Panc1 (cell line): ENCODE results near the gene TUBGCP3. TPM values are rescaled to one million over a fixed set of nuclear protein-coding genes. Genes with fewer than 3 reads are reported as not detected.

Experiments
- ATAC-seq: fragments of 200-7000 bp; cut with Tn5 transposase; 2 replicates; pipeline ENCODE4 v1.9.1; 2020; ENCODE audit warnings: mild to moderate bottlenecking, moderate library complexity
- BruUV-seq: library from RNA; stranded (reverse); fragments of 400-500 nt; replicated peaks from 2 replicates; lab custom pipeline; 2021; lab: Mats Ljungman, UMichigan
- CTCF ChIA-PET: fragments of 300-600 bp; sonication (Branson Sonifier 250); formaldehyde crosslinking; loops from one replicate; lab custom pipeline; 2022; ENCODE audit warnings: antibody characterized with exemption; lab: Charles Lee
- POLR2A ChIA-PET: fragments of 300-600 bp; sonication (Branson Sonifier 250); formaldehyde crosslinking; loops from one replicate; lab custom pipeline; 2022; ENCODE audit warnings: antibody characterized with exemption; lab: Charles Lee
- DNase-seq: peaks from one replicate; pipeline ENCODE4 v3.0.0-alpha.2; 2010; ENCODE audit warnings: low read depth, low spot score
- H3K27ac ChIP-seq: 2 replicates; pipeline ENCODE4 v1.5.1; 2011; ENCODE audit warnings: mild to moderate bottlenecking, low read length, inconsistent platforms
- H3K27me3 ChIP-seq: fragments of 200-500 bp; sonication (Bioruptor generic); 2 replicates; pipeline ENCODE4 v1.6.0; 2014; ENCODE audit warnings: low read length, inconsistent platforms; ENCODE audit not compliant: control insufficient read depth, insufficient read depth
- H3K36me3 ChIP-seq: fragments of 200-500 bp; sonication (Bioruptor generic); 2 replicates; pipeline ENCODE4 v1.5.1; 2014; ENCODE audit warnings: inconsistent platforms, mild to moderate bottlenecking, low read length, moderate library complexity; ENCODE audit not compliant: control insufficient read depth, insufficient read depth
- H3K4me1 ChIP-seq: 2 replicates; pipeline ENCODE4 v1.5.1; 2011; ENCODE audit warnings: inconsistent platforms, mild to moderate bottlenecking, low read length, moderate library complexity; ENCODE audit not compliant: control insufficient read depth, insufficient read depth
- H3K4me3 ChIP-seq, 2 experiments: 2 replicates each; pipeline ENCODE4 v1.5.1; 2011 to 2012; ENCODE audit warnings: low read depth in 2 of 2, low read length in 2 of 2, mild to moderate bottlenecking in 2 of 2, inconsistent platforms in 1 of 2, moderate library complexity in 1 of 2
- H3K9me3 ChIP-seq: fragments of 200-500 bp; sonication (Bioruptor generic); 2 replicates; pipeline ENCODE4 v1.5.1; 2014; ENCODE audit warnings: low read depth, mild to moderate bottlenecking, inconsistent platforms, low read length, moderate library complexity; ENCODE audit not compliant: control insufficient read depth, insufficient read depth
- CTCF ChIP-seq: fragments of 450-650 bp; IDR thresholded peaks from 2 replicates; pipeline ENCODE4 v1.5.1; 2017; ENCODE audit warnings: mild to moderate bottlenecking
- POLR2AphosphoS5 ChIP-seq: IDR thresholded peaks from 2 replicates; pipeline ENCODE4 v1.6.1; 2012; ENCODE audit warnings: mild to moderate bottlenecking, low read depth, low read length, moderate library complexity
- REST ChIP-seq, 2 experiments: IDR thresholded peaks; 2 replicates each; pipeline ENCODE4 v1.6.1; 2011 to 2012; ENCODE audit warnings: low read depth in 2 of 2, control low read depth in 1 of 2, low read length in 1 of 2, mild to moderate bottlenecking in 1 of 2, moderate library complexity in 1 of 2; ENCODE audit not compliant: insufficient read depth in 1 of 2
- SIN3A ChIP-seq: IDR thresholded peaks from 2 replicates; pipeline ENCODE4 v1.6.1; 2012; ENCODE audit warnings: low read depth, mild to moderate bottlenecking, low read length, moderate library complexity, borderline replicate concordance; ENCODE audit not compliant: insufficient read depth
- TCF7L2 ChIP-seq: IDR thresholded peaks from 2 replicates; pipeline ENCODE4 v1.6.1; 2011; ENCODE audit warnings: mild to moderate bottlenecking, low read depth, low read length, inconsistent platforms
- in situ Hi-C: cut with HindIII; loops from 2 replicates; pipeline ENCODE4 v1.10.0; 2016; ENCODE audit warnings: low sequenced_read_pairs, low pct_unique_long_range_greater_than_20kb
- intact Hi-C: fragments of 100-400 bp; cut with micrococcal nuclease; formaldehyde crosslinking; loops from one replicate; pipeline ENCODE4 v1.10.0; 2022; ENCODE audit not compliant: unreplicated experiment
- total RNA-seq: library from RNA; stranded (reverse); gene quantifications from one replicate; pipeline ENCODE4 v1.2.1, GENCODE V29; 2021; ENCODE audit not compliant: unreplicated experiment

TUBGCP3 gene
- total RNA-seq, 1 experiment from 2014 or later, result 28.4 TPM

- Histone ChIP-seq H3K27ac (no peak overlapping the region), H3K27me3 (no peaks in the 10 kb centered on the region), H3K36me3 (no peaks in the 10 kb centered on the region), H3K9me3 (no peaks in the 10 kb centered on the region), H3K4me3 (no peak overlapping the region), H3K4me1 (no peaks in the 10 kb centered on the region)
- no peak for DNase-seq
- in situ Hi-C loops (no loop called here), intact Hi-C loops (no loop called here)
- no TSS peak for BruUV-seq
- POLR2A ChIA-PET, result no interaction called here
- CTCF ChIA-PET, result no interaction called here
- no peak for ATAC-seq
- TF ChIP-seq POLR2AphosphoS5 (no peak), CTCF (no peak), TCF7L2 (no peak), REST (IDR thresholded peaks at IDR 0.05; ENCODE audit: insufficient read depth in 1 of 2, low read depth in 2 of 2, low read length in 1 of 2) (no peak), SIN3A (no peak)
Observed at GRCh38 chr13:112603641-112604225, 15.8 kb upstream of the TUBGCP3 start.

GRCh38 chr13:112602189-112602588 is 14.2 kb upstream of the TUBGCP3 start:
- TF ChIP-seq REST (IDR thresholded peaks at IDR 0.05; ENCODE audit: insufficient read depth in 1 of 2, low read depth in 2 of 2, low read length in 1 of 2), result no peak
- TF ChIP-seq POLR2AphosphoS5, result no peak
- TF ChIP-seq SIN3A, result no peak
- no peak for TF ChIP-seq TCF7L2
- TF ChIP-seq CTCF, result no peak
- Histone ChIP-seq H3K4me3 (no peak overlapping the region), H3K36me3 (no peaks in the 10 kb centered on the region), H3K27ac (no peak overlapping the region), H3K27me3 (no peaks in the 10 kb centered on the region), H3K4me1 (no peaks in the 10 kb centered on the region), H3K9me3 (no peaks in the 10 kb centered on the region)
- ATAC-seq, result no peak
- CTCF ChIA-PET, result no interaction called here
- DNase-seq, result no peak
- no TSS peak for BruUV-seq
- intact Hi-C loops (no loop called here), in situ Hi-C loops (no loop called here)
- POLR2A ChIA-PET, result no interaction called here
